HL-60 (cell line): ENCODE results near the gene NDUFA6.
"Not testable (repeated sequence)": the region's sequence is repeated elsewhere in the genome, so short reads cannot be mapped to it uniquely, and the experiment has no call there.

ENCODE experiments used
- DNase-seq, 2 experiments: peaks; one replicate each; pipeline ENCODE4 v3.0.0-alpha.2; 2010 to 2020; ENCODE audit warnings: low read depth in 1 of 2, low spot score in 1 of 2
- H3K27ac ChIP-seq: fragments of 250-450 bp; sonication (Bioruptor Pico); replicated peaks from 2 replicates; pipeline ENCODE4 v1.5.1; 2020; ENCODE audit warnings: mild to moderate bottlenecking, moderate library complexity
- H3K27me3 ChIP-seq: fragments of 250-450 bp; sonication (Bioruptor Pico); 2 replicates; pipeline ENCODE4 v1.5.1; 2021; ENCODE audit warnings: mild to moderate bottlenecking, moderate library complexity; ENCODE audit not compliant: insufficient read depth, poor library complexity, severe bottlenecking
- H3K4me3 ChIP-seq: replicated peaks from 2 replicates; pipeline ENCODE4 v1.5.1; 2011; ENCODE audit warnings: mild to moderate bottlenecking, control low read depth, low read length; ENCODE audit not compliant: insufficient read depth
- CTCF ChIP-seq: IDR thresholded peaks from one replicate; pipeline ENCODE4 v1.5.1; 2011; ENCODE audit warnings: low read length, control low read depth, inconsistent platforms; ENCODE audit not compliant: insufficient read depth
- GABPA ChIP-seq: IDR thresholded peaks from 2 replicates; pipeline ENCODE4 v1.6.1; 2012; ENCODE audit warnings: low read depth
- POLR2AphosphoS5 ChIP-seq: IDR thresholded peaks from 2 replicates; pipeline ENCODE4 v1.6.1; 2012; ENCODE audit warnings: low read depth
- SPI1 ChIP-seq: IDR thresholded peaks from 2 replicates; pipeline ENCODE4 v1.6.1; 2012; ENCODE audit warnings: low read depth, mild to moderate bottlenecking, borderline replicate concordance
- TF ChIP-seq, protein P1 (sequence below): IDR thresholded peaks from 2 replicates; pipeline ENCODE4 v1.6.1; 2012; ENCODE audit warnings: low read depth; ENCODE audit not compliant: insufficient replicate concordance

NDUFA6 gene

GRCh38 chr22:42134100-42135020, 43.8 kb upstream of the NDUFA6 start:
- H3K4me3 ChIP-seq, result no peak overlapping the region
- no peak overlapping the region for H3K27ac ChIP-seq
- no peak for DNase-seq
- no peaks in the 10 kb centered on the region for H3K27me3 ChIP-seq
- TF ChIP-seq POLR2AphosphoS5 (no peak), GABPA (no peak), CTCF (no peak), SPI1 (no peak)
- TF ChIP-seq, protein P1, sequence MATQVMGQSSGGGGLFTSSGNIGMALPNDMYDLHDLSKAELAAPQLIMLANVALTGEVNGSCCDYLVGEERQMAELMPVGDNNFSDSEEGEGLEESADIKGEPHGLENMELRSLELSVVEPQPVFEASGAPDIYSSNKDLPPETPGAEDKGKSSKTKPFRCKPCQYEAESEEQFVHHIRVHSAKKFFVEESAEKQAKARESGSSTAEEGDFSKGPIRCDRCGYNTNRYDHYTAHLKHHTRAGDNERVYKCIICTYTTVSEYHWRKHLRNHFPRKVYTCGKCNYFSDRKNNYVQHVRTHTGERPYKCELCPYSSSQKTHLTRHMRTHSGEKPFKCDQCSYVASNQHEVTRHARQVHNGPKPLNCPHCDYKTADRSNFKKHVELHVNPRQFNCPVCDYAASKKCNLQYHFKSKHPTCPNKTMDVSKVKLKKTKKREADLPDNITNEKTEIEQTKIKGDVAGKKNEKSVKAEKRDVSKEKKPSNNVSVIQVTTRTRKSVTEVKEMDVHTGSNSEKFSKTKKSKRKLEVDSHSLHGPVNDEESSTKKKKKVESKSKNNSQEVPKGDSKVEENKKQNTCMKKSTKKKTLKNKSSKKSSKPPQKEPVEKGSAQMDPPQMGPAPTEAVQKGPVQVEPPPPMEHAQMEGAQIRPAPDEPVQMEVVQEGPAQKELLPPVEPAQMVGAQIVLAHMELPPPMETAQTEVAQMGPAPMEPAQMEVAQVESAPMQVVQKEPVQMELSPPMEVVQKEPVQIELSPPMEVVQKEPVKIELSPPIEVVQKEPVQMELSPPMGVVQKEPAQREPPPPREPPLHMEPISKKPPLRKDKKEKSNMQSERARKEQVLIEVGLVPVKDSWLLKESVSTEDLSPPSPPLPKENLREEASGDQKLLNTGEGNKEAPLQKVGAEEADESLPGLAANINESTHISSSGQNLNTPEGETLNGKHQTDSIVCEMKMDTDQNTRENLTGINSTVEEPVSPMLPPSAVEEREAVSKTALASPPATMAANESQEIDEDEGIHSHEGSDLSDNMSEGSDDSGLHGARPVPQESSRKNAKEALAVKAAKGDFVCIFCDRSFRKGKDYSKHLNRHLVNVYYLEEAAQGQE, result no peak

DNA sequence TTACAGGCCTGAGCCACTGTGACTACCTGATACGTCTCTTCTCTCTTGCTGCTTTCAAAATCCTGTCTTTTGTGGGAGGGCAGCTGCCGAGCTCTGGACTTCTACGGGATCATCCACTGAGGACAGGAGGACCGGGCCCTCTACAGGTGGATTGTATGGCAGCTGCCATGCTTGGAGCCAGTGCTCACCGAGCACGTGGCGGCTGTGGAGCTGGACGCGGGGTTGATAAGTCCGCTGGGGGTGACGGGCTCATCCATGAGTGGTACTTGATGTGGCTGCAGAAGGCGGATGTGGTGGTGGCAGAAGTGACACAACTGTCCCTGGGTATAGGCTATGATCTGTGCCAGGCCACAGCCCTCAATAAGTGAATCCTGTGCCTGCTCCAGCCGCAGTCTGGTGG, 41.9 kb upstream of the NDUFA6 start:
- H3K4me3 ChIP-seq, result no peak overlapping the region
- H3K27ac ChIP-seq, result no peak overlapping the region
- no peak for DNase-seq
- no peaks in the 10 kb centered on the region for H3K27me3 ChIP-seq
- no peak for TF ChIP-seq GABPA
- TF ChIP-seq CTCF, result no peak
- no peak for TF ChIP-seq SPI1
- TF ChIP-seq POLR2AphosphoS5, result no peak
- TF ChIP-seq, protein P1, result no peak

- Histone ChIP-seq H3K27ac (no peak overlapping the region), H3K27me3 (no peaks in the 10 kb centered on the region), H3K4me3 (no peak overlapping the region)
- no peak for TF ChIP-seq POLR2AphosphoS5
- no peak for TF ChIP-seq SPI1
- TF ChIP-seq, protein P1, result no peak
- TF ChIP-seq GABPA, result no peak
- no peak for TF ChIP-seq CTCF
- no peak for DNase-seq
These were observed 41.0 kb upstream of the NDUFA6 start for GRCh38 chr22:42131562-42131961.

DNA sequence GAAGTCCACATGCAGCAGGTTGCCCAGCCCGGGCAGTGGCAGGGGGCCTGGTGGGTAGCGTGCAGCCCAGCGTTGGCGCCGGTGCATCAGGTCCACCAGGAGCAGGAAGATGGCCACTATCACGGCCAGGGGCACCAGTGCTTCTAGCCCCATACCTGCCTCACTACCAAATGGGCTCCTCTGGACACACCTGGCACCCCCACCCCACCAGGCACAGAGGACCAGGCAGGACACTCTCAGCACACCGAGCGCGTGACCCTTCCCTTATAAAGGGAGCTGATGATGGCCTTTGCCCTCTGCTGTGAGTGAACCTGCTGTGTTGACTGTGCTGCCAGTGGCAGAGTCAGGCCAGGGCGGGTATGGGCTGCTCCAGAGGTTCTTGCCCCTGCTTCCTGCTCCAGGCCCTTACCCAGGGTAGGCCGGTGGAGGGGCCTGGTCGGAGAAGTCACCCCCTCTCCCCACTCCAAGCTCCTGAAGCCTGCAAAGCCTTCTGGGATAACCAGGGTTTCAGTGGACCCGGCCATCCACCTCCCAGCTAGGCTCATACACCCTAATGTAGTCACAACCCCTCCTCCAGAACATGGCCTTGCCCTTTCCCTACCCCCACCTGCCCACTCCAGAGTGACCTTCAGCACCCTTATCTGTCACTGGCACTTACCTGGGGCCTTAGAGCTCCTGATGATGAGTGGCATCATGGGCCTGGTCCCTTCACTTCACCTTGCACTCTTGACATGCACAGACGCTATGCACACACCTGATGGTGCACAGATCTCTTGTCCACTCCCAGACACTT, 40.3 kb upstream of the NDUFA6 start, which contains the start of gene CYP2D6:
Gene CYP2D6 (minus strand): TSS at position 172 of the 793 bp plus-strand sequence. CDS start 19 bp downstream, at position 153.
- H3K27me3 ChIP-seq, DNase-seq, H3K4me3 ChIP-seq, H3K27ac ChIP-seq: not testable (repeated sequence)

GRCh38 chr22:42130182-42130581, 39.6 kb upstream of the NDUFA6 start:
- DNase-seq, H3K27ac ChIP-seq, H3K4me3 ChIP-seq, H3K27me3 ChIP-seq: not testable (repeated sequence)
